Right lobe of liver (tissue), 4 donors: ENCODE measurements around the gene HNRNPA1.

Experiments
- CTCF ChIP-seq, 4 donors: fragments of 200-600 bp in 3 of 4; fragments of 450-650 bp in 1 of 4; IDR thresholded peaks; one replicate each; pipeline versions ENCODE4 v1.5.1 to v1.8.0; 2016 to 2022; ENCODE audit warnings: antibody characterized with exemption in 4 of 4, mild to moderate bottlenecking in 2 of 4
- POLR2A ChIP-seq: fragments of 450-650 bp; IDR thresholded peaks from one replicate; pipeline ENCODE4 v1.6.1; 2017; ENCODE audit warnings: antibody characterized with exemption, mild to moderate bottlenecking
- donor health status: DM: no; HTN: no; CAD: no.
- donor health status: DM: no; HTN: no; CAD: no.
- donor health status: DM: no; HTN: yes; CAD: no.

DNA sequence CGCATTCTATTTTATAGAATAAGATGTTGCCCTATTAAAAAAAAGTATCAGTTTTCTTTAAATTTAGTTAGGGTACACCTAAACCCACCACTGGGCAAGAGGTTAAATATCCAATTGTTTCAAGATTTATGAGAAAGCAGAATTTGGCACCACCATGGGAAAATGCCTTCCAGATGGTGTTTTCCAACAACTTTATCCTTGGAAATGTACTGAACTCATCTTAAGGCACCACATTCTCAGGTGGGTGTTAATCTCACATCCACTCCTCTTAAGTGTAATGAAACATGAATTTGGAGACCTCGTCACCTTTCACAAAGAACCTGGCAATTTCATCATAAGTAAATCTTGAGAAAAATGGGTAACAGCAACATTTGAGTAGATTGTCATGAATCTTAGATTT is 13.7 kb upstream of the HNRNPA1 start:
- TF ChIP-seq CTCF (IDR thresholded peaks at IDR 0.05) (no peak), POLR2A (no peak)
